ENCODE results near the gene KIF2A. TPM values are rescaled to one million over a fixed set of nuclear protein-coding genes. Genes with fewer than 3 reads are reported as not detected.

Gene KIF2A
- total RNA-seq, 1 experiment from 2014 or later, result 42.9 TPM

- H4K20me1 ChIP-seq (ENCODE audit: insufficient read depth), result no peaks in the 10 kb centered on the region
- no peaks in the 10 kb centered on the region for H3K4me1 ChIP-seq (ENCODE audit: control insufficient read depth in 1 of 2, insufficient read depth in 2 of 2, low read length in 2 of 2)
- TF ChIP-seq, protein P1, sequence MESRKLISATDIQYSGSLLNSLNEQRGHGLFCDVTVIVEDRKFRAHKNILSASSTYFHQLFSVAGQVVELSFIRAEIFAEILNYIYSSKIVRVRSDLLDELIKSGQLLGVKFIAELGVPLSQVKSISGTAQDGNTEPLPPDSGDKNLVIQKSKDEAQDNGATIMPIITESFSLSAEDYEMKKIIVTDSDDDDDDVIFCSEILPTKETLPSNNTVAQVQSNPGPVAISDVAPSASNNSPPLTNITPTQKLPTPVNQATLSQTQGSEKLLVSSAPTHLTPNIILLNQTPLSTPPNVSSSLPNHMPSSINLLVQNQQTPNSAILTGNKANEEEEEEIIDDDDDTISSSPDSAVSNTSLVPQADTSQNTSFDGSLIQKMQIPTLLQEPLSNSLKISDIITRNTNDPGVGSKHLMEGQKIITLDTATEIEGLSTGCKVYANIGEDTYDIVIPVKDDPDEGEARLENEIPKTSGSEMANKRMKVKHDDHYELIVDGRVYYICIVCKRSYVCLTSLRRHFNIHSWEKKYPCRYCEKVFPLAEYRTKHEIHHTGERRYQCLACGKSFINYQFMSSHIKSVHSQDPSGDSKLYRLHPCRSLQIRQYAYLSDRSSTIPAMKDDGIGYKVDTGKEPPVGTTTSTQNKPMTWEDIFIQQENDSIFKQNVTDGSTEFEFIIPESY (IDR thresholded peaks at IDR 0.05; ENCODE audit: extremely low read depth, insufficient replicate concordance, low read length), result no peak
- no peak for TF ChIP-seq YY1 (IDR thresholded peaks at IDR 0.05; ENCODE audit: extremely low read depth, insufficient replicate concordance, low read depth, low read length)
- TF ChIP-seq JUND (IDR thresholded peaks at IDR 0.05), result no peak
- TF ChIP-seq RAD21 (IDR thresholded peaks at IDR 0.05; ENCODE audit: low read depth), result no peak
- TF ChIP-seq POLR2AphosphoS5 (IDR thresholded peaks at IDR 0.05; ENCODE audit: low read depth, low read length), result no peak
- TF ChIP-seq EGR1 (IDR thresholded peaks at IDR 0.05; ENCODE audit: low read depth), result no peak
- no peak for TF ChIP-seq CEBPB (IDR thresholded peaks at IDR 0.05; ENCODE audit: low read depth)
- TF ChIP-seq REST (IDR thresholded peaks at IDR 0.05; ENCODE audit: low read depth), result no peak
- TF ChIP-seq EZH2phosphoT487 (IDR thresholded peaks at IDR 0.05; ENCODE audit: borderline replicate concordance), result no peak
- no peak for TF ChIP-seq POLR2A (IDR thresholded peaks at IDR 0.05; ENCODE audit: borderline replicate concordance, extremely low read depth, insufficient read depth, insufficient read length)
- no peak for TF ChIP-seq ELF1 (IDR thresholded peaks at IDR 0.05; ENCODE audit: borderline replicate concordance, low read depth)
- no peak for TF ChIP-seq ZNF274 (IDR thresholded peaks at IDR 0.05; ENCODE audit: low read depth, low read length)
- TF ChIP-seq ZFX (IDR thresholded peaks at IDR 0.05), result no peak
- no peak for TF ChIP-seq FOSL1 (IDR thresholded peaks at IDR 0.05; ENCODE audit: low read depth)
- TF ChIP-seq, protein P2, sequence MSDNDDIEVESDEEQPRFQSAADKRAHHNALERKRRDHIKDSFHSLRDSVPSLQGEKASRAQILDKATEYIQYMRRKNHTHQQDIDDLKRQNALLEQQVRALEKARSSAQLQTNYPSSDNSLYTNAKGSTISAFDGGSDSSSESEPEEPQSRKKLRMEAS (IDR thresholded peaks at IDR 0.05), result no peak
- TF ChIP-seq CBX3 (IDR thresholded peaks at IDR 0.05; ENCODE audit: low read depth), result no peak
- no peak for TF ChIP-seq TCF7L2 (IDR thresholded peaks at IDR 0.05; ENCODE audit: borderline replicate concordance, extremely low read depth, insufficient read depth, insufficient read length)
- no peak for TF ChIP-seq SRF (IDR thresholded peaks at IDR 0.05; ENCODE audit: low read depth)
- TF ChIP-seq, protein P3, sequence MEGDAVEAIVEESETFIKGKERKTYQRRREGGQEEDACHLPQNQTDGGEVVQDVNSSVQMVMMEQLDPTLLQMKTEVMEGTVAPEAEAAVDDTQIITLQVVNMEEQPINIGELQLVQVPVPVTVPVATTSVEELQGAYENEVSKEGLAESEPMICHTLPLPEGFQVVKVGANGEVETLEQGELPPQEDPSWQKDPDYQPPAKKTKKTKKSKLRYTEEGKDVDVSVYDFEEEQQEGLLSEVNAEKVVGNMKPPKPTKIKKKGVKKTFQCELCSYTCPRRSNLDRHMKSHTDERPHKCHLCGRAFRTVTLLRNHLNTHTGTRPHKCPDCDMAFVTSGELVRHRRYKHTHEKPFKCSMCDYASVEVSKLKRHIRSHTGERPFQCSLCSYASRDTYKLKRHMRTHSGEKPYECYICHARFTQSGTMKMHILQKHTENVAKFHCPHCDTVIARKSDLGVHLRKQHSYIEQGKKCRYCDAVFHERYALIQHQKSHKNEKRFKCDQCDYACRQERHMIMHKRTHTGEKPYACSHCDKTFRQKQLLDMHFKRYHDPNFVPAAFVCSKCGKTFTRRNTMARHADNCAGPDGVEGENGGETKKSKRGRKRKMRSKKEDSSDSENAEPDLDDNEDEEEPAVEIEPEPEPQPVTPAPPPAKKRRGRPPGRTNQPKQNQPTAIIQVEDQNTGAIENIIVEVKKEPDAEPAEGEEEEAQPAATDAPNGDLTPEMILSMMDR (IDR thresholded peaks at IDR 0.05 in 2 of 3, conservative IDR thresholded peaks at IDR 0.05 in 1 of 3; ENCODE audit: borderline replicate concordance in 1 of 3, insufficient read depth in 1 of 3, low read depth in 2 of 3, low read length in 2 of 3), result no peak
- H3K9ac ChIP-seq (ENCODE audit: low read length), result no peak overlapping the region
- no peak overlapping the region for H2AFZ ChIP-seq (ENCODE audit: low read depth, low read length, poor library complexity, severe bottlenecking)
- DNase-seq (ENCODE audit: low read depth, low spot score) (no peak), ATAC-seq (no peak)
- H3K27ac ChIP-seq (ENCODE audit: low read depth, low read length), result no peak overlapping the region
- no peak overlapping the region for H3K4me2 ChIP-seq (ENCODE audit: low read length)
- H3K9me2 ChIP-seq (ENCODE audit: insufficient read depth), result no peaks in the 10 kb centered on the region
- no TSS peak for BruUV-seq (replicated peaks)
- CTCF ChIA-PET, result interaction anchor here (1.5 kb wide), 1 partner anchor 9 kb away, joined by 4 read pairs; no protein-coding TSS in a partner anchor
- POLR2A ChIA-PET, result no interaction called here
- no peaks in the 10 kb centered on the region for H3K9me3 ChIP-seq (ENCODE audit: control insufficient read depth in 1 of 2, insufficient read depth in 1 of 2, low read depth in 1 of 2, low read length in 2 of 2)
- intact Hi-C loops (cut with micrococcal nuclease), result no loop called here
- RAD21 ChIA-PET (ENCODE audit: low non-redundant PET in 1 of 2, low total read pairs in 2 of 2, uncharacterized antibody in 2 of 2, unreplicated experiment in 2 of 2), result no interaction called here
- no peaks in the 10 kb centered on the region for H3K27me3 ChIP-seq (ENCODE audit: insufficient read depth, low read length)
- no peak overlapping the region for H3K4me3 ChIP-seq (replicated peaks in 1 of 2; ENCODE audit: low read depth in 1 of 2, low read length in 2 of 2)
- peaks cover 6 to 28% of the 10 kb centered on the region in 2 experiments; a peak in 3 of 4 replicates for H3K36me3 ChIP-seq (ENCODE audit: control insufficient read depth in 1 of 2, insufficient read depth in 2 of 2, low read length in 2 of 2)
- no peaks in the 10 kb centered on the region for H3K79me2 ChIP-seq (ENCODE audit: insufficient read depth, low read length)
These were observed 56.7 kb downstream of the KIF2A start for GRCh38 chr5:62362701-62363100.

All from HCT116 (cell line).